Choroid plexus epithelial cell (primary cell): ENCODE measurements around the gene ZNF823.

Experiments used
- DNase-seq: peaks from one replicate; pipeline ENCODE4 v3.0.0-alpha.2; 2010; ENCODE audit warnings: low read depth
- H3K4me3 ChIP-seq: 2 replicates; pipeline ENCODE4 v1.5.1; 2011; ENCODE audit warnings: low read depth, mild to moderate bottlenecking, control low read depth, low read length, moderate library complexity
- CTCF ChIP-seq: conservative IDR thresholded peaks from 2 replicates; pipeline ENCODE4 v1.5.1; 2011; ENCODE audit warnings: low read depth, mild to moderate bottlenecking, control low read depth, inconsistent platforms, low read length, moderate library complexity

ZNF823 gene

GRCh38 chr19:11756965-11757364 is 18.2 kb upstream of the ZNF823 start:
- TF ChIP-seq CTCF, result no peak
- DNase-seq, result no peak
- no peak overlapping the region for H3K4me3 ChIP-seq

- no peak for TF ChIP-seq CTCF
- DNase-seq, result no peak
- H3K4me3 ChIP-seq, result no peak overlapping the region
Measured at GRCh38 chr19:11754663-11755062, 15.9 kb upstream of the ZNF823 start.

- DNase-seq, result no peak
- no peak overlapping the region for H3K4me3 ChIP-seq
- no peak for TF ChIP-seq CTCF
Measured at GRCh38 chr19:11752244-11752736, 13.5 kb upstream of the ZNF823 start.

GRCh38 chr19:11749751-11750150 is 11.0 kb upstream of the ZNF823 start:
- TF ChIP-seq CTCF, result no peak
- H3K4me3 ChIP-seq, result no peak overlapping the region
- DNase-seq, result no peak

GRCh38 chr19:11747277-11747676 is 8.5 kb upstream of the ZNF823 start:
- H3K4me3 ChIP-seq, result no peak overlapping the region
- no peak for DNase-seq
- TF ChIP-seq CTCF, result no peak

GRCh38 chr19:11745869-11746268 is 7.1 kb upstream of the ZNF823 start:
- H3K4me3 ChIP-seq, result no peak overlapping the region
- no peak for DNase-seq
- TF ChIP-seq CTCF, result no peak

GRCh38 chr19:11737964-11738745 is 591 bp downstream of the ZNF823 start:
- no peak for TF ChIP-seq CTCF
- peak; percentile 18 for DNase-seq

More at GRCh38 chr19:11737964-11738745, 591 bp downstream of the ZNF823 start:
- peak overlapping the region; percentile 84 for H3K4me3 ChIP-seq
